ENCODE measurements around the gene KCNG1.

GRCh38 chr20:51060301-51060700 is 37.4 kb upstream of the KCNG1 start:
- TF ChIP-seq HOXA7 (CRISPR knock-in tag; IDR thresholded peaks at IDR 0.05) (no peak), PRMT3 (CRISPR knock-in tag; IDR thresholded peaks at IDR 0.05; ENCODE audit: borderline replicate concordance, low read depth) (no peak), ZNF207 (IDR thresholded peaks at IDR 0.05; ENCODE audit: borderline replicate concordance) (no peak), CEBPB (IDR thresholded peaks at IDR 0.05; ENCODE audit: borderline replicate concordance, low read depth, low read length) (no peak), MYC (CRISPR knock-in tag; IDR thresholded peaks at IDR 0.05; ENCODE audit: borderline replicate concordance) (no peak), CTCF (CRISPR knock-in tag; IDR thresholded peaks at IDR 0.05) (no peak), TEF (CRISPR knock-in tag; IDR thresholded peaks at IDR 0.05) (no peak), NCOA5 (CRISPR knock-in tag; IDR thresholded peaks at IDR 0.05) (no peak), USF2 (IDR thresholded peaks at IDR 0.05; ENCODE audit: low read depth, low read length) (no peak), USF2 (CRISPR knock-in tag; IDR thresholded peaks at IDR 0.05; ENCODE audit: borderline replicate concordance) (no peak), ZNF205 (CRISPR knock-in tag; IDR thresholded peaks at IDR 0.05) (no peak), ATF1 (CRISPR knock-in tag; IDR thresholded peaks at IDR 0.05) (no peak), CREB3 (CRISPR knock-in tag; IDR thresholded peaks at IDR 0.05) (no peak), KDM5A (IDR thresholded peaks at IDR 0.05; ENCODE audit: borderline replicate concordance, low read length) (no peak), YY1 (IDR thresholded peaks at IDR 0.05; ENCODE audit: insufficient read depth, insufficient replicate concordance, low read depth, low read length) (no peak)
